ENCODE measurements around the gene IPO13.
A peak's percentile ranks its signal among the peaks of the same experiment; 100 is the strongest.

IPO13 gene

GRCh38 chr1:43963006-43963405 is 16.3 kb downstream of the IPO13 start:
- POLR2A ChIA-PET (ENCODE audit: low non-redundant PET): no interaction called here
- CTCF ChIA-PET: no interaction called here
- no peak for DNase-seq (ENCODE audit: low spot score)
- TF ChIP-seq CTCF (conservative IDR thresholded peaks at IDR 0.05; ENCODE audit: low read depth): no peak
- peak overlapping the region; percentile 4; the same call in 1 of the 2 replicates for H3K27ac ChIP-seq

GRCh38 chr1:43963890-43964289 is 17.1 kb downstream of the IPO13 start:
- no peak for TF ChIP-seq CTCF (conservative IDR thresholded peaks at IDR 0.05; ENCODE audit: low read depth)
- peak overlapping the region; percentile 4; the same call in 1 of the 2 replicates for H3K27ac ChIP-seq
- ChIA-PET CTCF (interaction anchor here (0.8 to 1.0 kb wide), 2 partner anchors 17 to 73 kb away, joined by 3 to 4 read pairs; partner anchors contain the start of gene IPO13), POLR2A (ENCODE audit: low non-redundant PET) (no interaction called here)
- no peak for DNase-seq (ENCODE audit: low spot score)

GRCh38 chr1:43965316-43965715 is 18.6 kb downstream of the IPO13 start:
- ChIA-PET CTCF (no interaction called here), POLR2A (ENCODE audit: low non-redundant PET) (no interaction called here)
- no peak for DNase-seq (ENCODE audit: low spot score)
- TF ChIP-seq CTCF (conservative IDR thresholded peaks at IDR 0.05; ENCODE audit: low read depth): no peak
- H3K27ac ChIP-seq: no peak overlapping the region

- DNase-seq (ENCODE audit: low spot score): no peak
- H3K27ac ChIP-seq: no peak overlapping the region
- no peak for TF ChIP-seq CTCF (conservative IDR thresholded peaks at IDR 0.05; ENCODE audit: low read depth)
- ChIA-PET CTCF (interaction anchor here (0.6 kb wide), 1 partner anchor 1235 kb away, joined by 3 read pairs; no protein-coding TSS in a partner anchor), POLR2A (ENCODE audit: low non-redundant PET) (interaction anchor here (0.8 kb wide), 1 partner anchor 32 kb away, joined by 10 read pairs; no protein-coding TSS in a partner anchor)
These were observed 21.7 kb downstream of the IPO13 start for GRCh38 chr1:43968348-43968948.

- ChIA-PET POLR2A (ENCODE audit: low non-redundant PET) (no interaction called here), CTCF (no interaction called here)
- no peak for TF ChIP-seq CTCF (conservative IDR thresholded peaks at IDR 0.05; ENCODE audit: low read depth)
- peak overlapping the region; percentile 54; the same call in 1 of the 2 replicates for H3K27ac ChIP-seq
- no peak for DNase-seq (ENCODE audit: low spot score)
These were observed 22.6 kb downstream of the IPO13 start for GRCh38 chr1:43969416-43969745.

GRCh38 chr1:43969746-43970466 is 23.2 kb downstream of the IPO13 start, which contains the start of gene DPH2:
TSS of gene DPH2 (plus strand) at chr1:43970010. CDS start at chr1:43970176, 166 bp downstream.
- POLR2A ChIA-PET (ENCODE audit: low non-redundant PET): no interaction called here
- H3K27ac ChIP-seq: peak within 1 kb of the TSS; percentile 54
- TF ChIP-seq CTCF (conservative IDR thresholded peaks at IDR 0.05; ENCODE audit: low read depth): no peak
- CTCF ChIA-PET: interaction anchor here (0.6 to 1.1 kb wide), 4 partner anchors 10 to 34 kb away, joined by 3 read pairs; no protein-coding TSS in a partner anchor
- peak; percentile 98 for DNase-seq (ENCODE audit: low spot score)
